H1 (cell line): ENCODE results near the gene MTHFS. TPM values are rescaled to one million over a fixed set of nuclear protein-coding genes. Genes with fewer than 3 reads are reported as not detected.

Experiments used
- CTCF ChIA-PET: fragments of 300-600 bp; sonication (Branson Sonifier 250); formaldehyde crosslinking; loops from one replicate; lab custom pipeline; 2021; ENCODE audit not compliant: partially characterized antibody; lab: Charles Lee
- POLR2A ChIA-PET: fragments of 300-600 bp; sonication (Branson Sonifier 250); formaldehyde crosslinking; loops from one replicate; lab custom pipeline; 2021; ENCODE audit warnings: inconsistent platforms; ENCODE audit not compliant: partially characterized antibody; lab: Charles Lee
- DNase-seq, 2 experiments: peaks; one replicate each; pipeline versions ENCODE4 v3.0.0 to v3.0.0-alpha.2; 2010 to 2022; ENCODE audit warnings: low spot score in 2 of 2, low read depth in 1 of 2, mixed read lengths in 1 of 2
- FAIRE-seq: peaks from 2 replicates; lab custom pipeline; 2011; peaks lifted over from hg19 to GRCh38; lab: Jason Lieb, UNC
- H2AFZ ChIP-seq: 2 replicates; pipeline ENCODE4 v1.8.1; 2012; ENCODE audit warnings: low read length, inconsistent platforms
- H2AK5ac ChIP-seq: 2 replicates; pipeline ENCODE4 v1.6.1; 2013; ENCODE audit warnings: low read depth, low read length
- H2BK120ac ChIP-seq: replicated peaks from 2 replicates; pipeline ENCODE3; 2013; ENCODE audit warnings: low read depth, low read length, inconsistent platforms
- H2BK12ac ChIP-seq: 2 replicates; pipeline ENCODE4 v1.6.1; 2013; ENCODE audit warnings: low read depth, low read length
- H2BK15ac ChIP-seq: 2 replicates; pipeline ENCODE4 v1.6.1; 2013; ENCODE audit warnings: low read length
- H2BK20ac ChIP-seq: 2 replicates; pipeline ENCODE4 v1.6.1; 2013; ENCODE audit warnings: low read length
- H2BK5ac ChIP-seq: 2 replicates; pipeline ENCODE4 v1.6.1; 2013; ENCODE audit warnings: low read depth, low read length
- H3K14ac ChIP-seq: 2 replicates; pipeline ENCODE4 v1.6.1; 2013; ENCODE audit warnings: inconsistent platforms; ENCODE audit not compliant: insufficient read length
- H3K18ac ChIP-seq: 2 replicates; pipeline ENCODE4 v1.6.1; 2013; ENCODE audit warnings: low read length; ENCODE audit errors: extremely low read depth
- H3K23ac ChIP-seq: 2 replicates; pipeline ENCODE4 v1.6.1; 2013; ENCODE audit warnings: inconsistent platforms; ENCODE audit not compliant: insufficient read length
- H3K23me2 ChIP-seq: 2 replicates; pipeline ENCODE4 v1.6.1; 2013; ENCODE audit warnings: low read depth, low read length
- H3K27ac ChIP-seq: 2 replicates; pipeline ENCODE4 v1.6.1; 2011; ENCODE audit warnings: low read depth, low read length, inconsistent platforms
- H3K27me3 ChIP-seq, 4 experiments: replicated peaks in 1 of 4; 1 replicate in 1 of 4; 2 replicates in 3 of 4; pipeline versions ENCODE4 v1.6.1 to v1.8.1; 2011 to 2013; ENCODE audit warnings: low read length in 3 of 4, mild to moderate bottlenecking in 3 of 4, inconsistent platforms in 2 of 4, mixed read lengths in 2 of 4, moderate library complexity in 1 of 4; ENCODE audit not compliant: control insufficient read depth in 3 of 4, insufficient read depth in 3 of 4; ENCODE audit errors: extremely low read depth in 1 of 4
- H3K36me3 ChIP-seq, 4 experiments: 2 replicates each; pipeline versions ENCODE4 v1.6.1 to v1.8.1; 2011 to 2013; ENCODE audit warnings: mild to moderate bottlenecking in 4 of 4, low read length in 3 of 4, moderate library complexity in 2 of 4, control low read depth in 1 of 4, inconsistent platforms in 1 of 4; ENCODE audit not compliant: insufficient read depth in 4 of 4, control insufficient read depth in 2 of 4
- H3K4ac ChIP-seq: replicated peaks from 2 replicates; pipeline ENCODE3; 2013; ENCODE audit warnings: low read length, low read depth, mixed read lengths, inconsistent platforms; ENCODE audit not compliant: insufficient read length
- H3K4me1 ChIP-seq, 4 experiments: replicated peaks in 1 of 4; 1 replicate in 1 of 4; 2 replicates in 3 of 4; pipeline versions ENCODE4 v1.6.1 to v1.8.1; 2011 to 2013; ENCODE audit warnings: low read length in 3 of 4, inconsistent platforms in 2 of 4, mixed read lengths in 1 of 4; ENCODE audit not compliant: insufficient read depth in 4 of 4, control insufficient read depth in 3 of 4
- H3K4me2 ChIP-seq, 2 experiments: 2 replicates each; pipeline versions ENCODE4 v1.6.1 to v1.8.1; 2011 to 2013; ENCODE audit warnings: low read depth in 2 of 2, low read length in 2 of 2, control low read depth in 1 of 2, inconsistent platforms in 1 of 2, mild to moderate bottlenecking in 1 of 2; ENCODE audit not compliant: insufficient read depth in 1 of 2
- H3K4me3 ChIP-seq, 4 experiments: fragments of 200-600, 300-600 bp in 1 of 4; sonication (generic), shearing (Covaris generic), sonication (Bioruptor Twin) in 1 of 4; 2 replicates each; pipeline versions ENCODE4 v1.5.1 to v1.8.1; 2011 to 2016; ENCODE audit warnings: low read length in 4 of 4, low read depth in 3 of 4, control low read depth in 2 of 4, inconsistent platforms in 2 of 4, mild to moderate bottlenecking in 2 of 4, mixed read lengths in 1 of 4, moderate library complexity in 1 of 4; ENCODE audit not compliant: insufficient read depth in 2 of 4; ENCODE audit errors: extremely low read depth in 1 of 4
- H3K56ac ChIP-seq: replicated peaks from 2 replicates; pipeline ENCODE3; 2013; ENCODE audit warnings: low read depth, mild to moderate bottlenecking, mixed read lengths, low read length, inconsistent platforms; ENCODE audit not compliant: insufficient read length
- H3K79me1 ChIP-seq: 2 replicates; pipeline ENCODE4 v1.6.1; 2013; ENCODE audit warnings: low read depth, low read length, control low read depth
- H3K79me2 ChIP-seq, 2 experiments: 2 replicates each; pipeline versions ENCODE4 v1.6.1 to v1.8.1; 2012 to 2013; ENCODE audit warnings: low read length in 2 of 2, mild to moderate bottlenecking in 2 of 2, inconsistent platforms in 1 of 2; ENCODE audit not compliant: insufficient read depth in 2 of 2, control insufficient read depth in 1 of 2
- H3K9ac ChIP-seq, 4 experiments: replicated peaks in 1 of 4; 1 replicate in 1 of 4; 2 replicates in 3 of 4; pipeline versions ENCODE4 v1.6.1 to v1.8.1; 2011 to 2013; ENCODE audit warnings: low read depth in 3 of 4, low read length in 3 of 4, control low read depth in 2 of 4, mild to moderate bottlenecking in 2 of 4, moderate library complexity in 2 of 4, inconsistent platforms in 1 of 4; ENCODE audit errors: extremely low read depth in 1 of 4
- H3K9me3 ChIP-seq, 2 experiments: 2 replicates each; pipeline versions ENCODE4 v1.6.1 to v1.8.1; 2012 to 2013; ENCODE audit warnings: mild to moderate bottlenecking in 2 of 2, moderate library complexity in 2 of 2, control low read depth in 1 of 2, inconsistent platforms in 1 of 2, low read depth in 1 of 2, low read length in 1 of 2, mixed read lengths in 1 of 2; ENCODE audit not compliant: insufficient read depth in 2 of 2
- H4K20me1 ChIP-seq, 2 experiments: replicated peaks in 1 of 2; 2 replicates each; pipeline versions ENCODE3 to v1.8.1; 2011 to 2013; ENCODE audit warnings: inconsistent platforms in 2 of 2, low read length in 2 of 2, mild to moderate bottlenecking in 1 of 2; ENCODE audit not compliant: insufficient read depth in 2 of 2, control insufficient read depth in 1 of 2
- H4K5ac ChIP-seq: 2 replicates; pipeline ENCODE4 v1.6.1; 2013; ENCODE audit warnings: low read length, low read depth, mixed read lengths, inconsistent platforms; ENCODE audit not compliant: insufficient read length
- H4K8ac ChIP-seq: 2 replicates; pipeline ENCODE4 v1.8.0; 2013; ENCODE audit warnings: mild to moderate bottlenecking, moderate library complexity, low read length, inconsistent platforms; ENCODE audit not compliant: insufficient read depth; ENCODE audit errors: extremely low read depth
- H4K91ac ChIP-seq: replicated peaks from 2 replicates; pipeline ENCODE3; 2013; ENCODE audit warnings: low read length, mixed read lengths, inconsistent platforms; ENCODE audit not compliant: insufficient read length
- ASH2L ChIP-seq: fragments of 200-600, 300-600 bp; sonication (generic); IDR thresholded peaks from one replicate; pipeline ENCODE4 v1.7.1; 2017; ENCODE audit warnings: low read length
- CBX8 ChIP-seq: fragments of 300-800, 300-1000 bp; sonication (generic); IDR thresholded peaks from 2 replicates; pipeline ENCODE4 v1.7.1; 2016; ENCODE audit warnings: low read depth, low read length, borderline replicate concordance
- JUND ChIP-seq: IDR thresholded peaks from 2 replicates; pipeline ENCODE4 v1.6.1; 2011; ENCODE audit warnings: mild to moderate bottlenecking, improper control_type of control experiment, low read length
- MAFK ChIP-seq: IDR thresholded peaks from 2 replicates; pipeline ENCODE4 v1.6.1; 2012; ENCODE audit warnings: low read depth, mild to moderate bottlenecking, improper control_type of control experiment, low read length
- RFX5 ChIP-seq: IDR thresholded peaks from 2 replicates; pipeline ENCODE4 v1.6.1; 2011; ENCODE audit warnings: low read depth, low read length, improper control_type of control experiment, borderline replicate concordance
- RXRA ChIP-seq: IDR thresholded peaks from 2 replicates; pipeline ENCODE4 v1.6.1; 2011; ENCODE audit warnings: low read depth, mild to moderate bottlenecking, low read length, moderate library complexity; ENCODE audit not compliant: insufficient read depth
- SIN3A ChIP-seq, 2 experiments: IDR thresholded peaks in 1 of 2; conservative IDR thresholded peaks in 1 of 2; 2 replicates each; pipeline ENCODE4 v1.6.1; 2011 to 2012; ENCODE audit warnings: low read length in 2 of 2, improper control_type of control experiment in 1 of 2, low read depth in 1 of 2, mild to moderate bottlenecking in 1 of 2
- WGBS, 2 experiments: shearing (Covaris generic) in 1 of 2; methylation state at CpG; one replicate each; pipeline versions ENCODE4 v1.1.6 to v1.1.7; 2013 to 2015; ENCODE audit warnings: low lambda C conversion rate in 2 of 2, mixed read lengths in 2 of 2, inconsistent platforms in 1 of 2, low coverage in 1 of 2, missing lambda C conversion rate in 1 of 2; ENCODE audit not compliant: insufficient replicate concordance in 2 of 2, insufficient coverage in 1 of 2, insufficient read length in 1 of 2; ENCODE audit errors: extremely low coverage in 1 of 2, missing lambda C conversion rate in 1 of 2; 5-methylcytosine and 5-hydroxymethylcytosine counted together
- polyA plus RNA-seq, 7 experiments: library from polyadenylated mRNA; depleted of rRNA in 3 of 7; stranded (reverse) in 5 of 7; unstranded in 2 of 7; fragments of >200 nt in 5 of 7; fragments of 200-250 nt in 2 of 7; gene quantifications; 1 replicate in 5 of 7; 2 replicates in 1 of 7; 4 replicates in 1 of 7; pipeline versions ENCODE4 v1.2.1 to v1.2.3, GENCODE V29; 2011 to 2013; ENCODE audit warnings: missing spikeins in 2 of 7, mixed read lengths in 2 of 7
- total RNA-seq: library from RNA; stranded (reverse); fragmentation: NEBNext Ultra II Directional; extraction: Animal tissue kit (Norgen Biotek cat#: 25700); gene quantifications from 2 replicates; pipeline ENCODE4 v1.2.1, GENCODE V29; 2021

Gene MTHFS
- total and polyA plus RNA-seq, 2 of the 8 experiments (the other 6 are each of a cell fraction or from before 2014, with no cell fraction given): 27.3 to 37.2 TPM

DNA sequence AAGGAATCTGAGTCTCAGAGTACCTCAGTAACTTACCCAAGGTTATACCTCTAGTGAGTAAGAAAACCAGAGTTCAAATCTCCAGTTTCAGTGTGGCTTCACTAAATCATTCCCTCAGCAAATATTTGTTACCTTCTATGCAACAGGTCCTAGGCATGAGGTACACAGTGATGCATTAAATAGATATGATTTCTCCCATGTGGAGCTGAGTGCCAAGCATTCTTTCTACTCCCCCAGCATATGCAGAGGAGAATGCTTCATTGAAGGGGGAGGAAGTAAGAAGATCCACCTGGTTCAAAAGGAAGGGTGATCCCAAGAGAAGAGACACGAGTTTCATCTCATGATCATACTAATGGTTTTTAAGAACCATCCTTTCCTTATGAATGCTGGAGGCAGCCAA lies 6.8 kb upstream of the MTHFS start:
- no peak overlapping the region for H3K18ac ChIP-seq
- DNase-seq (no peak), FAIRE-seq (no peak)
- no peak overlapping the region for H2AFZ ChIP-seq
- H3K9ac ChIP-seq: no peak overlapping the region
- H2BK5ac ChIP-seq: no peak overlapping the region
- no peaks in the 10 kb centered on the region for H3K23me2 ChIP-seq
- no peaks in the 10 kb centered on the region for H3K79me1 ChIP-seq
- H2BK15ac ChIP-seq: no peak overlapping the region
- H2BK12ac ChIP-seq: no peak overlapping the region
- no peak overlapping the region for H3K14ac ChIP-seq
- H3K56ac ChIP-seq: no peak overlapping the region
- peaks cover 0 to 3% (median 2%) of the 10 kb centered on the region in 4 experiments; a peak in 2 of 8 replicates for H3K36me3 ChIP-seq
- no peak overlapping the region for H2BK20ac ChIP-seq
- H3K27me3 ChIP-seq: no peaks in the 10 kb centered on the region
- WGBS, 2 experiments: 60% methylated on average over 1 of the region's 1 CpG; no CpG with 5 or more reads in 1 of the 2 experiments
- no peak overlapping the region for H3K27ac ChIP-seq
- no peak overlapping the region for H3K4ac ChIP-seq
- ChIA-PET POLR2A (interaction anchor here (0.7 kb wide), 1 partner anchor 10 kb away, joined by 3 read pairs; no protein-coding TSS in a partner anchor), CTCF (no interaction called here)
- no peak overlapping the region for H4K5ac ChIP-seq
- no peak overlapping the region for H3K23ac ChIP-seq
- no peak overlapping the region for H3K4me2 ChIP-seq
- H3K4me1 ChIP-seq: no peaks in the 10 kb centered on the region
- no peak overlapping the region for H3K4me3 ChIP-seq
- H2BK120ac ChIP-seq: no peak overlapping the region
- H2AK5ac ChIP-seq: no peak overlapping the region
- H3K79me2 ChIP-seq: no peaks in the 10 kb centered on the region
- H4K8ac ChIP-seq: no peak overlapping the region
- H4K91ac ChIP-seq: no peak overlapping the region
- no peaks in the 10 kb centered on the region for H4K20me1 ChIP-seq
- H3K9me3 ChIP-seq: no peaks in the 10 kb centered on the region
- TF ChIP-seq RFX5 (no peak), RXRA (no peak), MAFK (no peak), ASH2L (no peak), JUND (no peak), CBX8 (no peak), SIN3A (conservative IDR thresholded peaks at IDR 0.05 in 1 of 2, IDR thresholded peaks at IDR 0.05 in 1 of 2; ENCODE audit: low read depth in 1 of 2, low read length in 2 of 2) (no peak)
